K562 (cell line): ENCODE results near the gene TDRD3. TPM values are rescaled to one million over a fixed set of nuclear protein-coding genes. Genes with fewer than 3 reads are reported as not detected.

Experiments used
- BRCA1 ChIP-seq, 2 experiments: fragments of 450-650 bp in 1 of 2; sonication (generic) in 1 of 2; formaldehyde crosslinking in 1 of 2; IDR thresholded peaks; 2 replicates each; pipeline versions ENCODE4 v1.5.0 to v1.6.1; 2017 to 2020; ENCODE audit warnings: mild to moderate bottlenecking in 1 of 2, missing genetic modification reagents in 1 of 2
- DPF2 ChIP-seq: fragments of 450-650 bp; IDR thresholded peaks from 2 replicates; pipeline ENCODE4 v1.6.1; 2016
- ELF1 ChIP-seq: fragments of 200-800 bp; sonication (Bioruptor generic); IDR thresholded peaks from 2 replicates; pipeline ENCODE4 v1.6.1; 2016; ENCODE audit warnings: missing genetic modification characterization, missing compliant biosample characterization
- FUS ChIP-seq: fragments of 200-400 bp; formaldehyde crosslinking; optimal IDR thresholded peaks from 2 replicates; pipeline ENCODE3; 2017; ENCODE audit warnings: low read depth, low read length
- HNRNPH1 ChIP-seq: fragments of 200-400 bp; formaldehyde crosslinking; optimal IDR thresholded peaks from 2 replicates; pipeline ENCODE3; 2017; ENCODE audit warnings: low read depth, mild to moderate bottlenecking, low read length, moderate library complexity
- MAFG ChIP-seq: fragments of 450-650 bp; conservative IDR thresholded peaks from 2 replicates; pipeline ENCODE4 v1.6.1; 2016; ENCODE audit warnings: missing genetic modification characterization, missing compliant biosample characterization
- MAZ ChIP-seq, 2 experiments: fragments of 450-650 bp in 1 of 2; sonication (generic) in 1 of 2; formaldehyde crosslinking; IDR thresholded peaks in 1 of 2; conservative IDR thresholded peaks in 1 of 2; 2 replicates each; pipeline versions ENCODE4 v1.4.0 to v1.5.0; 2020; ENCODE audit warnings: mild to moderate bottlenecking in 1 of 2, missing genetic modification reagents in 1 of 2
- NCOA6 ChIP-seq: fragments of 450-650 bp; IDR thresholded peaks from 2 replicates; pipeline ENCODE4 v1.6.1; 2017; ENCODE audit warnings: mild to moderate bottlenecking
- NFXL1 ChIP-seq: fragments of 450-650 bp; formaldehyde crosslinking; IDR thresholded peaks from 2 replicates; pipeline ENCODE4 v1.4.0; 2021; ENCODE audit warnings: mild to moderate bottlenecking
- PHF20 ChIP-seq: fragments of 450-650 bp; IDR thresholded peaks from 2 replicates; pipeline ENCODE4 v1.6.1; 2018; ENCODE audit not compliant: partially characterized antibody
- SAP30 ChIP-seq: fragments of 200-600 bp; sonication (generic); IDR thresholded peaks from 2 replicates; pipeline ENCODE4 v1.6.1; 2012; ENCODE audit warnings: borderline replicate concordance, low read depth, mild to moderate bottlenecking, moderate library complexity, low read length, control low read depth, inconsistent platforms; ENCODE audit not compliant: insufficient read depth, poor library complexity, severe bottlenecking
- ZFPM2 ChIP-seq: fragments of 250-450 bp; sonication (Bioruptor Pico); IDR thresholded peaks from 2 replicates; pipeline ENCODE4 v1.5.1; 2022; ENCODE audit warnings: mild to moderate bottlenecking
- ZNF143 ChIP-seq: sonication (generic); formaldehyde crosslinking; IDR thresholded peaks from 2 replicates; pipeline ENCODE4 v1.9.0; 2022; ENCODE audit warnings: mild to moderate bottlenecking, missing genetic modification reagents
- polyA plus RNA-seq, 8 experiments: library from polyadenylated mRNA; depleted of rRNA in 4 of 8; stranded (reverse) in 5 of 8; unstranded in 3 of 8; fragments of >200 nt; fragmentation: Nextera tagmentation in 2 of 8; fragmentation: Illumina TruSeq in 1 of 8; extraction: Ambion mirVana in 2 of 8; extraction: Trizol in 1 of 8; gene quantifications; 2 replicates each; pipeline versions ENCODE4 v1.2.1 to v1.2.3, GENCODE V29; 2011 to 2014; ENCODE audit warnings: inconsistent platforms in 1 of 8, missing spikeins in 1 of 8
- total RNA-seq, 7 experiments: library from RNA; depleted of rRNA in 6 of 7; stranded (reverse); fragments of >200 nt in 6 of 7; fragmentation: Illumina TruSeq in 2 of 7; extraction: Trizol in 2 of 7; gene quantifications; 2 replicates each; pipeline versions ENCODE4 v1.2.1 to v1.2.3, GENCODE V29; 2011 to 2021; ENCODE audit warnings: low replicate concordance in 1 of 7
- TF ChIP-seq, protein P1 (sequence below), 2 experiments: fragments of 450-650 bp; formaldehyde crosslinking in 1 of 2; IDR thresholded peaks; 2 replicates each; pipeline versions ENCODE4 v1.4.0 to v1.6.1; 2014 to 2020; ENCODE audit warnings: mild to moderate bottlenecking in 2 of 2, borderline replicate concordance in 1 of 2, low read depth in 1 of 2
- TF ChIP-seq, protein P2 (sequence below), 2 experiments: fragments of 450-650 bp in 1 of 2; IDR thresholded peaks; 2 replicates each; pipeline ENCODE4 v1.6.1; 2011 to 2017; ENCODE audit warnings: low read depth in 2 of 2, antibody characterized with exemption in 1 of 2, borderline replicate concordance in 1 of 2, low read length in 1 of 2, mild to moderate bottlenecking in 1 of 2, mixed read lengths in 1 of 2; ENCODE audit not compliant: control insufficient read depth in 1 of 2

TDRD3 gene
- total and polyA plus RNA-seq, 9 of the 15 experiments (the other 6 are each of a cell fraction or from before 2014, with no cell fraction given) = 3.6 to 16.4 (median 9.5) TPM

DNA sequence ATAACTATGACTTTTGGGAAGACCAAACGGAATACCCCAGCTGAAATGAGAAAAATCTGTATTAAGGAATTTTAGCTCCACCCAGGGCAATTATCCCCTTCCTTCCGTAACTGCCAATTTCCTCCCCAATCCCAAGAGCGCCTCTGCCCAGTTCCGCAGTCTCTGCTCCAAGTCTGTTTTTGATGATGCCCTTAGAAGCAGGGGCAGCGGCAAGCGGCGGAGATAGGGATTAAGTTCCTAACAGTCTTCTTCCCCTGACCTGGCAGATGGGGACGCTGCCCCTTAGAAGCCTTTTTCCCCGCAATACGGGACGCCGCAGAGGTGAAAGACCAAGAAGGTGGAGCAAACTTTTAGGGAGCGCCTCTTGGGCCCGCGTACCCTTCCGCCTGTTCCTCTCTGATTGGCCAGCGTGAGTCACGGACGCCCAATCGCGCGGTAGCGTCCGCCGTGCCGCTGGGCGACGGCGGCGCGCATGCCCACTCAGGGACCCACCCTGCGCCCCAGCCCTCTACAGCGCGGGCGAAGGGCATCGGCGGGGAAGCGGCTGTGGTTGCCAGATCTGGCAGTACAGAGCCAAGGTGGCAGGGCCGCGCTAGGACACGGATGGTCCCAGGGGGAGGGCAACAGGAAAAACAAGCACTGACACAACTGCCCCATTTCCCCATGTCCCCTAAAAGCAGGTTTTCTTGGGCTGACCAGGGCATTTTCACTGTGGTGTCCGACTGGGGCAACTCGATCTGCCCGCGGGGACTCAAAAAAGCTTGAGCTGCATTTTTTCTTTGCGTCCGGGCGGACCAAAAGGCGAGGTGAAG lies 843 bp upstream of the TDRD3 start (continued):
- TF ChIP-seq, protein P1, sequence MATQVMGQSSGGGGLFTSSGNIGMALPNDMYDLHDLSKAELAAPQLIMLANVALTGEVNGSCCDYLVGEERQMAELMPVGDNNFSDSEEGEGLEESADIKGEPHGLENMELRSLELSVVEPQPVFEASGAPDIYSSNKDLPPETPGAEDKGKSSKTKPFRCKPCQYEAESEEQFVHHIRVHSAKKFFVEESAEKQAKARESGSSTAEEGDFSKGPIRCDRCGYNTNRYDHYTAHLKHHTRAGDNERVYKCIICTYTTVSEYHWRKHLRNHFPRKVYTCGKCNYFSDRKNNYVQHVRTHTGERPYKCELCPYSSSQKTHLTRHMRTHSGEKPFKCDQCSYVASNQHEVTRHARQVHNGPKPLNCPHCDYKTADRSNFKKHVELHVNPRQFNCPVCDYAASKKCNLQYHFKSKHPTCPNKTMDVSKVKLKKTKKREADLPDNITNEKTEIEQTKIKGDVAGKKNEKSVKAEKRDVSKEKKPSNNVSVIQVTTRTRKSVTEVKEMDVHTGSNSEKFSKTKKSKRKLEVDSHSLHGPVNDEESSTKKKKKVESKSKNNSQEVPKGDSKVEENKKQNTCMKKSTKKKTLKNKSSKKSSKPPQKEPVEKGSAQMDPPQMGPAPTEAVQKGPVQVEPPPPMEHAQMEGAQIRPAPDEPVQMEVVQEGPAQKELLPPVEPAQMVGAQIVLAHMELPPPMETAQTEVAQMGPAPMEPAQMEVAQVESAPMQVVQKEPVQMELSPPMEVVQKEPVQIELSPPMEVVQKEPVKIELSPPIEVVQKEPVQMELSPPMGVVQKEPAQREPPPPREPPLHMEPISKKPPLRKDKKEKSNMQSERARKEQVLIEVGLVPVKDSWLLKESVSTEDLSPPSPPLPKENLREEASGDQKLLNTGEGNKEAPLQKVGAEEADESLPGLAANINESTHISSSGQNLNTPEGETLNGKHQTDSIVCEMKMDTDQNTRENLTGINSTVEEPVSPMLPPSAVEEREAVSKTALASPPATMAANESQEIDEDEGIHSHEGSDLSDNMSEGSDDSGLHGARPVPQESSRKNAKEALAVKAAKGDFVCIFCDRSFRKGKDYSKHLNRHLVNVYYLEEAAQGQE (IDR thresholded peaks at IDR 0.05; ENCODE audit: borderline replicate concordance) = no peak
- TF ChIP-seq, protein P1 (CRISPR knock-in tag; IDR thresholded peaks at IDR 0.05; ENCODE audit: low read depth) = no peak
- TF ChIP-seq ZFPM2 (CRISPR knock-in tag) = no peak
- TF ChIP-seq, protein P2, sequence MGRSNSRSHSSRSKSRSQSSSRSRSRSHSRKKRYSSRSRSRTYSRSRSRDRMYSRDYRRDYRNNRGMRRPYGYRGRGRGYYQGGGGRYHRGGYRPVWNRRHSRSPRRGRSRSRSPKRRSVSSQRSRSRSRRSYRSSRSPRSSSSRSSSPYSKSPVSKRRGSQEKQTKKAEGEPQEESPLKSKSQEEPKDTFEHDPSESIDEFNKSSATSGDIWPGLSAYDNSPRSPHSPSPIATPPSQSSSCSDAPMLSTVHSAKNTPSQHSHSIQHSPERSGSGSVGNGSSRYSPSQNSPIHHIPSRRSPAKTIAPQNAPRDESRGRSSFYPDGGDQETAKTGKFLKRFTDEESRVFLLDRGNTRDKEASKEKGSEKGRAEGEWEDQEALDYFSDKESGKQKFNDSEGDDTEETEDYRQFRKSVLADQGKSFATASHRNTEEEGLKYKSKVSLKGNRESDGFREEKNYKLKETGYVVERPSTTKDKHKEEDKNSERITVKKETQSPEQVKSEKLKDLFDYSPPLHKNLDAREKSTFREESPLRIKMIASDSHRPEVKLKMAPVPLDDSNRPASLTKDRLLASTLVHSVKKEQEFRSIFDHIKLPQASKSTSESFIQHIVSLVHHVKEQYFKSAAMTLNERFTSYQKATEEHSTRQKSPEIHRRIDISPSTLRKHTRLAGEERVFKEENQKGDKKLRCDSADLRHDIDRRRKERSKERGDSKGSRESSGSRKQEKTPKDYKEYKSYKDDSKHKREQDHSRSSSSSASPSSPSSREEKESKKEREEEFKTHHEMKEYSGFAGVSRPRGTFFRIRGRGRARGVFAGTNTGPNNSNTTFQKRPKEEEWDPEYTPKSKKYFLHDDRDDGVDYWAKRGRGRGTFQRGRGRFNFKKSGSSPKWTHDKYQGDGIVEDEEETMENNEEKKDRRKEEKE (IDR thresholded peaks at IDR 0.05; ENCODE audit: borderline replicate concordance in 1 of 2, control insufficient read depth in 1 of 2, low read depth in 2 of 2, low read length in 1 of 2) = no peak
- no peak for TF ChIP-seq ZNF143 (CRISPR knock-in tag)
- no peak for TF ChIP-seq MAZ (CRISPR knock-in tag; conservative IDR thresholded peaks at IDR 0.05 in 1 of 2, IDR thresholded peaks at IDR 0.05 in 1 of 2)
- TF ChIP-seq NFXL1 (CRISPR knock-in tag) = no peak
- no peak for TF ChIP-seq FUS
- TF ChIP-seq SAP30 = peak; percentile 42
- no peak for TF ChIP-seq HNRNPH1
- no peak for TF ChIP-seq MAFG (tag)
- TF ChIP-seq DPF2 = no peak
- no peak for TF ChIP-seq NCOA6
- TF ChIP-seq BRCA1 (IDR thresholded peaks at IDR 0.05) = no peak
- no peak for TF ChIP-seq BRCA1 (CRISPR knock-in tag; IDR thresholded peaks at IDR 0.05)
- peak; percentile 54 for TF ChIP-seq PHF20
- TF ChIP-seq ELF1 = peak; percentile 41
- TF ChIP-seq, all 486 proteins: peak for 51
